ENCODE measurements around the gene CLOCK. TPM values are rescaled to one million over a fixed set of nuclear protein-coding genes. Genes with fewer than 3 reads are reported as not detected.

Gene CLOCK
- total RNA-seq, 1 donor from 2014 or later, result 34.4 TPM

DNA sequence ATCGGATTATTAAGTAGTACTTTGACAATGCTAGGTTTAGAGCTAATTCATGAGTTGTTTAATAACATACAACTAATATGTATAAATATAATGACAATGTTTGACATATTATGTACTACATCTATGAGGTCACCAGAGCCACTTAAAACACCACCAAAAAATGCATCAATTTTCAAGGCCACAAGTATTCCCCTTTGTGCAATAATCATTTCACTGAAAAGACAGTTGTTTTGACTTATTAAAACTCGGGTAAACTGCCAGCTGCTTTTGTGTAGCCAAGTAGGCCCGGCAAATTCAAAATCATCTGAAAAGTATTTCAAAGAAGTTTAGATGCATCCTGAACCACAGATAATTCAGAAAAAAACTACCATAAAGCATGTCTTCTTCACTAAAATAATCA, 48.7 kb downstream of the CLOCK start:
- no peaks in the 10 kb centered on the region for H3K4me1 ChIP-seq
- TF ChIP-seq POLR2A (IDR thresholded peaks at IDR 0.05) (no peak), POLR2AphosphoS5 (IDR thresholded peaks at IDR 0.05; ENCODE audit: insufficient read depth in 1 of 2, low read depth in 1 of 2) (no peak)
- TF ChIP-seq, protein P1, sequence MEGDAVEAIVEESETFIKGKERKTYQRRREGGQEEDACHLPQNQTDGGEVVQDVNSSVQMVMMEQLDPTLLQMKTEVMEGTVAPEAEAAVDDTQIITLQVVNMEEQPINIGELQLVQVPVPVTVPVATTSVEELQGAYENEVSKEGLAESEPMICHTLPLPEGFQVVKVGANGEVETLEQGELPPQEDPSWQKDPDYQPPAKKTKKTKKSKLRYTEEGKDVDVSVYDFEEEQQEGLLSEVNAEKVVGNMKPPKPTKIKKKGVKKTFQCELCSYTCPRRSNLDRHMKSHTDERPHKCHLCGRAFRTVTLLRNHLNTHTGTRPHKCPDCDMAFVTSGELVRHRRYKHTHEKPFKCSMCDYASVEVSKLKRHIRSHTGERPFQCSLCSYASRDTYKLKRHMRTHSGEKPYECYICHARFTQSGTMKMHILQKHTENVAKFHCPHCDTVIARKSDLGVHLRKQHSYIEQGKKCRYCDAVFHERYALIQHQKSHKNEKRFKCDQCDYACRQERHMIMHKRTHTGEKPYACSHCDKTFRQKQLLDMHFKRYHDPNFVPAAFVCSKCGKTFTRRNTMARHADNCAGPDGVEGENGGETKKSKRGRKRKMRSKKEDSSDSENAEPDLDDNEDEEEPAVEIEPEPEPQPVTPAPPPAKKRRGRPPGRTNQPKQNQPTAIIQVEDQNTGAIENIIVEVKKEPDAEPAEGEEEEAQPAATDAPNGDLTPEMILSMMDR (IDR thresholded peaks at IDR 0.05), result no peak
- intact Hi-C loops (cut with DNase I), result no loop called here
- no peak overlapping the region for H3K4me3 ChIP-seq
- no peak for DNase-seq (ENCODE audit: extremely low spot score in 2 of 2)
- H3K9me3 ChIP-seq, result no peaks in the 10 kb centered on the region
- H3K36me3 ChIP-seq, result no peaks in the 10 kb centered on the region
- H3K27me3 ChIP-seq, result no peaks in the 10 kb centered on the region
- no peak overlapping the region for H3K27ac ChIP-seq

DNA sequence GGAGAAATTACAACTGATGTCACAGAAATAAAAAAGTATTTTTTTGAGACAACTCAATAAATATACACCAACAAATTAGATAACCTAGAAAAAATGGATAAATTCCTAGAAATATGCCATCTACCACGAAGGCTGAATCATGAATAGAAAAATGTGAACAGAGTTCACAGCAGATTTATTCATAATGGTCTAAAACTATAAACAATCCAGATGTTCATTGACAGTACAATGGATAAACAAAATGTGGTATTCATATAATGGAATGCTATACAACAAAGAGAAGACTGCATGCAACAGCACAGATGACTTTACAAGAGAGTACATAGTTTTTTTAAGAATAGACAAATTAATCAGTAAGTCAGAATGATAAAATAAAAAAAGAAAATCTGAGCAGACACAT, 55.2 kb downstream of the CLOCK start:
- DNase-seq (ENCODE audit: extremely low spot score in 2 of 2), result no peak
- Histone ChIP-seq H3K27ac (no peak overlapping the region), H3K4me1 (no peaks in the 10 kb centered on the region), H3K36me3 (peaks cover 0 to 18% of the 10 kb centered on the region in 2 donors), H3K9me3 (no peaks in the 10 kb centered on the region), H3K4me3 (no peak overlapping the region), H3K27me3 (no peaks in the 10 kb centered on the region)
- intact Hi-C loops (cut with DNase I), result no loop called here
- TF ChIP-seq, protein P1 (IDR thresholded peaks at IDR 0.05), result no peak
- TF ChIP-seq POLR2AphosphoS5 (IDR thresholded peaks at IDR 0.05; ENCODE audit: insufficient read depth in 1 of 2, low read depth in 1 of 2), result no peak
- no peak for TF ChIP-seq POLR2A (IDR thresholded peaks at IDR 0.05)

DNA sequence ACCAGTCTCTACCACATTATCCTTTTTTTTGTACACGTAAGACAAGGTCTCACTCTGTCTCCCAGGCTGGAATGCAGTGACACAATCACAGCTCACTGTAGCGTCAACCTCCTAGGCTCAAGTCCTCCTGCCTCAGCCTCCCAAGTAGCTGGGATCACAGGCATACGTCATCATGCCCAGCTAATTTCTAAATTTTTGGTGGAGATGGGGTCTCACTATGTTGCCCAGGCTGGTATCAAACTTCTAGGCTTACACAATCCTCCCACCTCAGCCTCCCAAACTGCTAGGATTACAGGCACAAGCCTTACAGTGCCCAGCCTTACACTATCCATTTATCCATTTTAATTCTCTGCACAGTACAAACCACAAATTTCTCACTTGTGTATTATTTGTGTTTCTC, 58.0 kb downstream of the CLOCK start:
- H3K27me3 ChIP-seq, result no peaks in the 10 kb centered on the region
- no peaks in the 10 kb centered on the region for H3K4me1 ChIP-seq
- no peaks in the 10 kb centered on the region for H3K9me3 ChIP-seq
- H3K4me3 ChIP-seq, result no peak overlapping the region
- no peak overlapping the region for H3K27ac ChIP-seq
- TF ChIP-seq POLR2AphosphoS5 (IDR thresholded peaks at IDR 0.05; ENCODE audit: insufficient read depth in 1 of 2, low read depth in 1 of 2) (no peak), POLR2A (IDR thresholded peaks at IDR 0.05) (no peak)
- TF ChIP-seq, protein P1 (IDR thresholded peaks at IDR 0.05), result no peak
- peaks cover 0 to 22% of the 10 kb centered on the region in 2 donors for H3K36me3 ChIP-seq
- intact Hi-C loops (cut with DNase I), result no loop called here
- DNase-seq (ENCODE audit: extremely low spot score in 2 of 2), result no peak

DNA sequence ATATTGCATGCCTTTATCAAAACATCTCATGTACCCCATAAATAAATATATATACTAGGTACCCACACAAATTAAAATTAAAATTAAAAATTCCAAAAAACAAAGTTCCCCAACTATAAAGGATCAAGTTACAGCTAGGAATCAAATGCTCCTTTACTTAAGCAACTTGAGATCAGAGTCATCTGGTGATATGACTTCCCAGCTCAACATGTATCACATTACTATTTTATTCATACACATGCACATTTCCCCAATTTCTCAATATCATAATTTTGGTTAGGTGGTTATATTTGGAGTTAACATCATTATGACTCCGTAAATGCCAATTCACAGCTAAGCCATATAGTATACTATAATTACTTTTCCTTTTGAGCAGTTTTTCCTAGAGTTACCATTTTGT, 60.9 kb downstream of the CLOCK start:
- intact Hi-C loops (cut with DNase I), result no loop called here
- Histone ChIP-seq H3K4me3 (no peak overlapping the region), H3K9me3 (no peaks in the 10 kb centered on the region), H3K36me3 (peaks cover 0 to 22% of the 10 kb centered on the region in 2 donors), H3K27me3 (no peaks in the 10 kb centered on the region), H3K4me1 (no peaks in the 10 kb centered on the region), H3K27ac (no peak overlapping the region)
- no peak for DNase-seq (ENCODE audit: extremely low spot score in 2 of 2)
- TF ChIP-seq, protein P1 (IDR thresholded peaks at IDR 0.05), result no peak

DNA sequence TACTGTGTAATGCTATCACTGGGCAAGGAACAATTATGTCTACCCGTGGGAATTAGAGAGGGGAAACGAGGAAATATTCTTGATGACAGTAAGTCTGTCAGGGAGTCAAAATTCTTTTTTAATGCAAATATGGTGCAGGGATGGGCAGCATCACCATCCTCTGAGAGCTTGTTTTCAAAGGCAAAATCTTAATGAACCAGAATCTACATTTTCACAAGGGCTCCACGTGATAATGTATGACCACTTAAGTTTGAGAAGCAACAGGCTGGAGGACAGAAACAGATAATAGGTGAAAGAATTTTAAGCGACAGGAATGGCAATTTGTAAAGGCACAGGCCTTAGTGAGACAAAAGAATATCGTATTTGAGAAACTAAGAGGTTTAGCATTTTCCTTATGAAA, 63.4 kb downstream of the CLOCK start:
- no peaks in the 10 kb centered on the region for H3K27me3 ChIP-seq
- H3K36me3 ChIP-seq, result peaks cover 0 to 16% of the 10 kb centered on the region in 2 donors
- H3K27ac ChIP-seq, result no peak overlapping the region
- DNase-seq (ENCODE audit: extremely low spot score in 2 of 2), result no peak
- TF ChIP-seq, protein P1 (IDR thresholded peaks at IDR 0.05), result no peak
- no peak for TF ChIP-seq POLR2A (IDR thresholded peaks at IDR 0.05)
- TF ChIP-seq POLR2AphosphoS5 (IDR thresholded peaks at IDR 0.05; ENCODE audit: insufficient read depth in 1 of 2, low read depth in 1 of 2), result no peak
- H3K4me1 ChIP-seq, result no peaks in the 10 kb centered on the region
- no peaks in the 10 kb centered on the region for H3K9me3 ChIP-seq
- intact Hi-C loops (cut with DNase I), result no loop called here
- H3K4me3 ChIP-seq, result no peak overlapping the region
